Globus pallidus (tissue), 1 donor: Measurements from ENCODE around the gene LIPE.
A peak's percentile ranks its signal among the peaks of the same experiment; 100 is the strongest.

Experiments
- DNase-seq: peaks from one replicate; pipeline ENCODE4 v3.0.0-alpha.2; 2015; ENCODE audit warnings: low spot score

Gene LIPE

GRCh38 chr19:42412661-42413076 lies 14.5 kb downstream of the LIPE start:
- DNase-seq = peak; percentile 94

- peak; percentile 93 for DNase-seq
These were observed 15.0 kb downstream of the LIPE start for GRCh38 chr19:42412227-42412626.

DNA sequence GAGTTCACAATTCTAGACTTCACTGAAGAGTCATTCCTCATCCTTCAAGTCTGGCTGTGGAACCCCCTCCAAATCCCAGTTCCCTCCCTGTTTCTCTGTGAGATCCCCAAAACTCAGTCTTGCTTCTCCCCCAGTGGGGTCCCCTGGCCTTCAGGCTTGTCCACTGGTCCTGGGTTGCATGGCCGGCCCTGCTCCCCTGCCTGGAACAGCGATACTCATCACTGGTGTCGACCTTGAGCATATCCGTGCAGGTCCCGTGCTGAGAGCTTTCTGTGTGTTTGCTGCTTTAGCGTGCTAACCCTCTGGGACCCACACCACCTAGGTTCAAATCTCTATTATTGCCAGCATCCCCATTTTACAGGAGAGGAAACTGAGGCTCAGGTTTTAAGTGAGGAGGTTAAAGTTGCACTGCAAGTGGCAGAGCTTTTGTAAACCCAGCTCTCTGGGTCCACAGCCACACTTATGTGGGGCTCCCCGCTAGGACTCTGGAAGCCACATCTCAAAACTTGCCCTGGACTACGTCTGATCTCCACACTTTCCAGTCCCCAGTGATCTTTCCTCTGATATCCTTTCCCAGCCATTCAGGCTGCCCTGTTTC lies 15.5 kb downstream of the LIPE start:
- peak; percentile 23 for DNase-seq

- no peak for DNase-seq
These were observed 16.8 kb downstream of the LIPE start for GRCh38 chr19:42410371-42410770.

- DNase-seq = no peak
These were observed 17.7 kb downstream of the LIPE start for GRCh38 chr19:42409477-42409876.

DNA sequence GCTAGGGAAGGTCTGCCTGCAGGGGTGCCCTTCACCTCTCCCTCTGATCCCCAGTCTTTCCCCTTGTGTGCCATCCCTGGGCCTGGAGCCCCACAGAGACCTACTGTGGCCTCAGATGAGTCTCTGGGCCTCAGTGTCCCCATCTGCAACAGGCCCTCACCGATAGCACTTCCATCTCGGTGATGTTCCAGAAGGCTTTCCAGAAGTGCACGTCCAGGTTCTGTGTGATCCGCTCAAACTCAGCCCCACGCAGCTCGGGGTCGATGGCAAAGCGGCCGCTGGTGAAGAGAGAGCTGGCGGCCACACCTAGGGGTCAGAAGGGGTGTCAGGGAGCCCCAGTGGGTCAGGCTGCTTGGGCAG lies 19.4 kb downstream of the LIPE start:
- DNase-seq = no peak

- no peak for DNase-seq
These were observed 19.9 kb downstream of the LIPE start for GRCh38 chr19:42407085-42407815.

GRCh38 chr19:42406111-42406510 lies 21.1 kb downstream of the LIPE start:
- no peak for DNase-seq

DNA sequence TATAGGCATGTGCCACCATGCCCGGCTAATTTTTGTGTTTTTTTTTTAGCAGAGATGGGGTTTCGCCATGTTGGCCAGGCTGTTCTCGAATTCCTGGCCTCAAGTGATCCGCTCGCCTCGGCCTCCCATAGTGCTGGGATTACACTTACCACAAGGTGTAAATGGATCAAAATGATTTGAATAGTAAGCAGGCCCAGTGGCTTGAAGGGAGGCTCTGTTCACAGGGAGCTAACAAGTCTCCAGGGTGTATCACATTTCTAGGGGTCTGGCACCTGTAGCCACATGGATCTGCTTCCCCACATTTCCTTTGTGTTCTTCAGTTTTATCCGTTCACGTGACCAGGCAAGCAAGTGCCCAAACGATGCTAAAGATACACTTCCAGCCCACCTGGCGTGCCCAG lies 23.6 kb downstream of the LIPE start:
- no peak for DNase-seq

DNA sequence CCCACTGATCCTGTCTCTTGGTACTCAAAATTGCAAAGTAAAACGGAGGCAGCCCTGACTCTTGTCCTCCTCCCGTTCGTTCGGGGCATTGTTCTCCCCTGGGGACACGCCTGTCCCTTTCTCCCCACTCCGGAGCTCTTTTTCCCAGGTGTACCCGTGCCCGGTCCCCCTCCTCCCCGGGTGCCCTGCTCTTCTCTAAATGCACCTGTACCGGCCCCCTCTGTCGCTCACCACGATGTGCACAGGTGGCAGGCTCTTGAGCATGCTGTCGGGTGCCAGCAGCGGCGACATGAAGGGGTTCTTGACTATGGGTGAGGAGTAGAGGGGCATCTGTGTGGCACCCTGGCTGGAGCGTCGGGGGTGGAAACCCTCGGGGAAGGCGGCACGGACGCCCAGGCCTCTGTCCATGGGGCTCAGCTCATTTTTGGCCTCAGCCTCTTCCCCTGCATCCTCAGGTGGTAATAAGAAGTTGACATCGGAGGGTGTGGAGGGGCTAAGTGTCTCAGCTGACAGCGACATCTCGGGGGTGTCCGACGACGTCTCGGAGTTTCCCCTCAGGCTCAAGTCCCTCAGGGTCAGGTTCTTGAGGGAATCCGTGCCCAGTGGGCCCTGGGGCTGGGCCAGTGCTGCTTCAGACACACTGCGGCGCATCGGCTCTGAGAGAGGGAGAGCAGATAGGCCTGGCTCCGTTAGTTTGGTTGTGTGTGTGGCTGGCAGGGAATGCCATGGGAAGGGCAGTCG lies 24.6 kb downstream of the LIPE start:
- DNase-seq = no peak

DNA sequence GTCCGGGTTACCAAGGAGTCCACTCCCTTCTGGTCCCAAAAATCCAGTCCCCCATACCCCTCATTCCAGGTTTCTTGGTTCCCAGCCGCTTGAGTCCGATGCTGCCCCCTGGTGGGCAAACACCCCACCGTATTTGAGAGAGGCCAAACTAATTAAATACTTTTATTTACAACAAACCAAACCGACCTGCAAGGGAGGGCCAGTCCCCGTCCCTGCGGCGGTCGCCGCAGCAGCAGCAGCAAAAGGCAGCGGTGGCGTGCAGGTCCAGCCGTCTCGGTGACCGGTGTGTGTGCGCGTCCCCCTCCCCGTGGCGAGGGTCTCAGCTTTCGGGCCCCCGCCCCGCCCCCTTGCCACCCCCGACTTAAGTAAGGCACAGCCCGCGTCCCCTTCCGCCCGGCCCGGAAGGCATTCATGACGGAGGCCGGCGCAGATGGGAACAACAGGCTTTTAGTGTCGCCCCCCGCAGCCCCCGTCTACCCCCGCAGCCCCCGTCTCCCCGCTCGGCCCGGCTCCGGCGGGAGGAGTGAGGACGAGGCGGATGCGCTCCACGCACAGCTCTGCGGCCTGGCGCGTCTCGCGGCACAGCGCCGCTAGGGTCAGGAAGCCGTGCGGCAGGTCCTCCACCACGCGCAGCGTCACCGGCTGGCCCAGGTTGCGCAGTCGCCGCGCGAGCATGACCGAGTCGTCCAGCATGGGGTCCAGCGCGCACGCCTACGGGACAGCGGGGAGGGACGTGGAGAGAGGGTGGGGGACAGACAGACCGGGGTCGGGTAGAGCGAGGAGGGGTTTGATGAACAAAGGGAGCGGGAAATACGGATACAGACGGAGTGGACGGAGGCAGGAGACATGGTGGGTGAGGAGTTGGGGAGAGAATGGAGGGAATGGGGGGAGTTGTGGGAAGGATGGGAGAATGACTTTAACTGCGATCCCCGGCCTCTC lies 25.6 kb downstream of the LIPE start:
- DNase-seq = peak; percentile 73

GRCh38 chr19:42400404-42400803 lies 26.8 kb downstream of the LIPE start:
- DNase-seq = no peak

- no peak for DNase-seq
These were observed 29.7 kb downstream of the LIPE start for GRCh38 chr19:42397263-42398166.

- peak; percentile 98 for DNase-seq
These were observed 30.6 kb downstream of the LIPE start for GRCh38 chr19:42396381-42397262.

DNA sequence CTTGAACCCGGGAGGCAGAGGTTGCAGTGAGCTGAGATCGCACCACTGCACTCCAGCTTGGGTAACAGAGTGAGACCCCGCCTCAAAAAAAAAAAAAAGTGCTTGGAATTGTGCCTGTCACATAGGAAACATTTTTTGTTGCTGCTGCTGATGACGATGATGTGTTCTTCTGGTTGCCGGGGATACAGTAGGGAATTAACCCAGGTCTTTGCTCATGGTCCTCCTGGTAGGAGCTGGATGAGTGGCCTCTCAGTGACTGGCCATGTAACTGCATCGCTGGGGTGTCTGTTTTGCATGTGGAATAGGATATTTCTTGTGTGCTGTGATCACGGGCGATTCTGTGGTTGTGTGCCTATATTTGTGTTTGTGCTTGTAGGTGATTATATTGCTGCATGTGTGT lies 32.4 kb downstream of the LIPE start:
- DNase-seq = no peak

DNA sequence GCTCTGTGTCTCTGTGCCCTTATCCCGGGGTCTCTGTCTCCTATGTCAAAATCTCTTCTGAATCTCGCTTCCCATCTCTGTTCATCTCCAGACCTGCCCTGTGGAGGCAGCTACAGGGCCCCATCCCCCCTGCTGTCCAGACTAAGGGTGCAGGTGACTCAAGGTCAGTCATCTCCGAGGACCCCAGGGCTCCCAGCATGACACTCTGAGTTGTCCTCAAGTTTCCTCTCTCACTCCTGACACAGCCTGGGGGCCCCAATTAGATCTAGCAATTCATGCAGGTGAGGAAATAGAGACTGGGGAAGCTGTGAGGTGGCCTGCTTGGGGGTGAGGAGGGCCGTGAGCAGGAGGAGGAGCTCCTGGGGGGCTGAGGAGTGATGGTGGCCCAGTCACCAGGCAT lies 35.0 kb downstream of the LIPE start:
- DNase-seq = no peak

DNA sequence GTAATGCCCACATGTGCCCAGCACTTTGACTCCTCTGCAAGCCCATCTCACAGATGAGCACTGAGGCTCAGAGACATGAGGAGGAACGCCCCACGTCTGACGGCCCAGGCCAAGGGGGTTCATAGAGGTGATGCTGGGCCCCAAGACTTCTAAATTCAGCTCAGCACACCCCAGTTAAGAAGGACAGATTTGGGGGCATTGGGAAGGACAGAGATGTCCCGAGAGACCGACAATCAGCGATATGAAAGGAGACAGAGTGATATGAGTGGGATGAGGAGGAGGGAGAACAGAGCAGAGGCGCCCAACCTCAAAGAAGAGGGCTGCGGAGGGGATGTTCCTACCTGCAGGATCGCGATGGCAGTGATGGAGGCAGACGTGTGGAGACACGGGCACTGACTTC lies 37.3 kb downstream of the LIPE start, which contains the start of gene CNFN:
Gene CNFN (minus strand): TSS at position 399 of the 400 bp plus-strand sequence. CDS start 1,260 bp downstream, outside the sequence.
- no peak for DNase-seq

GRCh38 chr19:42388851-42389489 lies 38.2 kb downstream of the LIPE start:
- DNase-seq = no peak

DNA sequence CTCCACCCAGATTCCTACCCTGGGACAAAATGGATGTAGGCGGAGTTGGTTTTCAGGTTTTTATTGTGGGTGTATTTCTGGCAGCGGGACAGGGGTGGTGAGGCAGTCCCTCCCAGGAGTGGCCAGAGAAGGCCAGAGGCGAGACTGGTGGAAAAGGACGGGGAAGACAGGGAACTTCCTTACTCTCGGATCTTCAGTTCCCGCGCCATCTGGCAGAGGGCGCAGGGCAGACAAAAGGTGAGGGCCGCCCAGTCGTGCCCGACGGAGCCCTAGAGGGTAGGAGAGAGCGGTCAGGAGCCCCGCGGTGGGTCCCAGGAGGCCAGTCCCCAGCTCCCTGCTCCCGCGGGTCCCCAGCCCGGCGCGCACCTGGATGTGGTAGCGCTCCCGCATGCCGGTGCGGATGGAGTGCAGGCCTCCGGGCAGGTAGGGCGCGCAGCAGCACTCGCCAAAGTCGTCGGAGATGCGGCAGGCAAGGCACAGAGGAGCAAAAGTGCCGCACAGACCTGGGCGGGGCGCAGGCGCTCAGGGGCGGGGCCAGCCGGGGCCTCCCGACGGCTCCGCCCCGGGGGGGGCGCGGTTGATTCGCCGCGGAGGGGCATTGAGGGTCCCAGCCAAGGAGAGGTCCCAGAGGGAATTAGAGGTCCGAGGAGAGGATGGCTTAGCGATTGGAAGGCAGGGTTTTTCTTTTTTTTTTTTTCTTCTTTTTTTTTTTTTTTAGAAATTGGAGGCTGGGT lies 40.0 kb downstream of the LIPE start:
- DNase-seq = peak; percentile 38
